ENCODE measurements around the gene FCGR3A.

FCGR3A gene

DNA sequence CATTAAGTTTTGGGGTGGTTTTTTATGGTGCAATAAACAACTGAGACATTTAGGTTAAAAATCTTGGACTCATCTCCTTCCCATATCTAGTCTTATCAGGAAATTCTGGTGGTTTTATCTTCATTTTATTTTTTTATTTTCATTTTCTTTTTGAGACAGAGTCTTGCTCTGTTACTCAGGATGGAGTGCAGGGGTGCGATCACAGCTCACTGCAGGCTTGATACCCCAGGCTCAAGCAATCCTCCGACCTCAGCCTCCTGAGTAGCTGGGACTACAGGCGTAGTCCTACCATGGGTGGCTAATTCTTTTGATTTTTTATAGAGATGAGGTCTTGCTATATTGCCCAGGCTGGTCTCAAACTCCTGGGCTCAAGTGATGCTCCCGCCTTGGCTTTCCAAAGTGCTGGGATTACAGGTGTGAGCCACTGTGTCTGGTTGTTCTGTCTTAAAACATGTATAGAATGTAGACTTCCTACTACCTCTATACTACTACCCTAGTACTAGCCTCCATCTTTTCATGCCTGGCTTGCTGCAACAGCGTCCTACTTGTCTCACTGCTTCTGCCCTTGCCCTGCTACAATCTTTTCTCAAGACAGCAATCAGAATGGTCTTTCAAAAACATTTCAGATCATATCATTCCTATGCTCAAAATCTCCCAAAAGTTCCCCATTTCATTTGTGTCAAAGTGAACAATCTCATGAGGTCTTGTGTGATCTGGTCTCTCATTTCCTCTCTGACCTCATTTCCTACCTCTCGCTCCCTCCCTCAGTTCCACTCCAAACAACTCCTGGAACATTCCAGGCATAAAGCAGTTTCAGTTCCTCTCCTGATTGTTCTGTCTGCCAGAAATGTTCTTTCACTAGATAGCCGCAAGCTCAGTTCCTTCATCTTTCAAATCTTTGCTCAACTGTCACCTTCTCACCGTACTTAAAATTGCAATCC, 50.2 kb downstream of the FCGR3A start:
- no peak for DNase-seq

DNA sequence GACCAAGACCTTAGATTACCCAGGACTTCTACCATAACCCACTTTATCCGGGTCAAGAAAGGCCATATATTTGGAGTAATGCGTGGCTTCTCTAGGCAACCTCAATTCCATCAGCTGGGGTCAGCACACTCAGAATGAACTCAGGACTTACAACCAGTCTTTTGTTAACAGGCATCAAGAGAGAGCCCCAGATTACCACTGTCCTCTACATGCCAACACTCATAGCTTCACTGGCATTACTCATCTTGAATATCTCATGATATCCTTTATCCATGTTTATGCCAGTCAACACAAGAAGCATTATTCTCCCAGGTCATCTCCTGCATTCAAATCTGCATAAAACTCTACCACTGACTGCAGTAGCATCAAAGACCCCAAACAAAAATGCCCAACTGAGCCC, 51.0 kb downstream of the FCGR3A start:
- DNase-seq: no peak

DNA sequence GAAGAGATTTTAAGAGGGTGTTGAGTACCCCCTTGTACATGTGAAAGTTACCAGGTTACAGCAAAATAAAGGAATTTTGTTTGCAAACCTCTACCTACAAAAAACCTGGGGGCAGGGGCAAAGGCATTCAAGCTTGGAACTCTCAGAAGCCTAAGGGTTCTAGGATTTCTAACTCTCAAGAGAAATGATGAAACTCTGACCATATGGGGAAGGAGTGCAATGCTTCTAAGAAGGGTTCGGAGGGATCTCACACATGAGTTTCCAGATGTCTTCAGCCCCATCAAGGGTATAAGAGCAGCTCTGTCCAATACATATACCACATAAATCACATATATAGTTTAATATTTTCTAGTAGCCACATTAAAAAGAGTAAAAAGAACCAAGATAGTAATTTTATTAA, 51.7 kb downstream of the FCGR3A start:
- no peak for DNase-seq

DNA sequence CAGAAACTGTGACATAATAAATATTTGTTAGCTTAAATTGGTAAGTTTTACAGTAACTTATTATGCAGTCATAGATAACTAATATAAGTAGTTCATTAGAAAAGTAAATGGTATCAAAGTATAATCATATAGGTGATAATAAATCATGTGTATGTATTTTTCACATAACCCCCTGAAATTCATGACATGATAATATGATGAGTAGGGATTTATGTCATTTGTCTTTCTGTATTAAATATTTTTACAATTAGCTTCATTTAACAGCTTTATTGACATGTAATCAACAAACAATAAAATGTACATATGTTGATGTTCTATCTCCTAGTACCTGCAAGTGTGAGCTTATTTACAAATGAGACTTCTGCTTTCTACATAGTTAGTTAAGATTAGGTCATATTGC, 54.1 kb downstream of the FCGR3A start:
- no peak for DNase-seq

DNA sequence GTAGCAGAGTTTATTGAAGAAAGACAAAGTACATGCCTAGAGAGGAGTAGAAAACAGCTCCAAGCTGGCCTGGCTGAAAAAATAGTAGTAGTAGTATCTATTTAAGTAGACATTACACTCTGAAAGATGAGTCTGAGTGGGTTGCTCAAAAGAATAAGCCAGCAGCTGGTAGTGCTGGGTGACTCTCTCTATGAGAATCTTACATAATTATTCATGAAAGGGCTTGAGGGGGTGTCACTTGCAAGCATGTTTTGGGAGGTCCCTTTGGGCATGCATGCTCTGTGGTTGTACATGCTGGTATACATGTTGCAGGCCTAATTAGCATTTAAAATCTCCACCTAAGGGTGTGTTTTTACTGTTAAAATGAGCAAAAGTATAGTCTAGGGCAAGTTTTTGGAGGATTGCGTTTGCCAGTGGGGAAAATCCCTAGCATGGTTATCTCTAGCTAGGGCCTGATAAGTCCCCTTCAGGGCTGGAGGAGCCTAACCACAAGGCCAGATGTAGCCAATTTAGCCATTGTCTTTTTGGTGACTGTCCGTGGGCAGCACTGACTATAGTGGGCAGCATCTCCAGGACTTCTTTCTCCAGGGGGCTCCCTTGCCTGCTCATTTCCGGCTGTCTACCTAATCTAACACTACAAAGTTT, 55.4 kb downstream of the FCGR3A start:
- DNase-seq: no peak

DNA sequence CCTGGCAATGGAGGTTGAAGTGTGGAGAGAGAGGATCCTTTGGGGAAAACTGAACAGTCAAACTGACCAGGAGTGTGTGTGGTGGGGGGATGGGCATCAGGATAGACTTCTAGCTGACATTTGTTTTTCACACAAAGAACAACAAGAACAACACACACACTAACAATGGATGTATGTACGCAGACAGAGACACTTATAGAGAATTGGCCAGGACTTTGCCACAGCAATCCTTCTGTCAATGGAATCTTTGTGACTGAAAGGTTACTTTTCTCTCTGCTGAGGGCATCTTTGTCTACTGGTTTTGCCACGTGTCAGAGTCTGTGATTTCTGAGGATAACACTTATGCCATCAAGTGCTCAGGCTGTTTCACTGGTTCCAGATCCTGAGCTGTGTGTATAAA, 56.8 kb downstream of the FCGR3A start:
- DNase-seq: no peak
